ENCODE measurements around the gene DYNC1H1.

- TF ChIP-seq CTCF (IDR thresholded peaks at IDR 0.05) = no peak
- no peak for TF ChIP-seq POLR2A (IDR thresholded peaks at IDR 0.05)
Measured at GRCh38 chr14:102084931-102085330, 120.6 kb downstream of the DYNC1H1 start.
